Left kidney (tissue), 2 donors: Measurements from ENCODE around the gene SLC39A12. TPM values are rescaled to one million over a fixed set of nuclear protein-coding genes. Genes with fewer than 3 reads are reported as not detected.

Source experiments
- DNase-seq: peaks from one replicate; pipeline ENCODE4 v3.0.0-alpha.2; 2013
- polyA plus RNA-seq: library from polyadenylated mRNA; unstranded; fragments of 120-200 nt; gene quantifications from one replicate; pipeline ENCODE4 v1.2.1, GENCODE V29; 2013; ENCODE audit not compliant: insufficient read length

The SLC39A12 gene
- polyA plus RNA-seq, 1 donor: not detected

DNA sequence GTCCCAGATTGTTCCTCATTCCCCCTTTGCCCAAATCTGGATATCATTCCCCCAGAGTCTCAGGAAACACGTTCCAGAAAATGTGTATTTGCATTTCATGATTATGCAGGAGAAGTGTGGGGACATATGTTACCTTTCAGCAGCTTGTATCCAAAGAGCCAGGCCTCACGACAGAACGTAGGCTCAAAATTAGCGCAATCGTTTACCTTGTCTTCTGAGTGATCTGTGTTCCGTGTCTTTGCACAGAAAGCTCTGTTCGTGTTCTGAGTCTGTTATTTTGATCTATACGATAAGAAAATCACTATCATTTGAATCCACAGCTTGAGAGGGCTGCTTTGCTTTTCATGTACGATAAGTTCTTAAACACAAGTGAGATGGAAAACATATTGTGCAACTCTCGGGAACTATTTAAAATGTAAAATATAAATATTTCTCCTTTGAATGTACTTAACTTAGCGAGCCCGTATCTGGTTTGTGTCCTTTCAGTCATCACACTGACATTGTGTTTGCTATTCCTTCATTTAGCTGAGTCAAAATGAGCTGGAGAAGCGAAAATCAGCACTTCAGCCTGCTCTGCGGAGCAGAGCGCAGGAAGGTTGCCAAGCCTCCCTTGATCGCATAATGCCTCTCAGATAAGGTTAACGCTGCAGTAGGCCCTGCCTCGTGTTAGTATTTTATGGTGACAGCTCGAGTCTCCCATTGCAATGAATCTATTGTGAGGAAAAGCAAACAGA, 108.3 kb downstream of the SLC39A12 start:
- no peak for DNase-seq

GRCh38 chr10:18066947-18067346, 115.2 kb downstream of the SLC39A12 start:
- DNase-seq: no peak

DNA sequence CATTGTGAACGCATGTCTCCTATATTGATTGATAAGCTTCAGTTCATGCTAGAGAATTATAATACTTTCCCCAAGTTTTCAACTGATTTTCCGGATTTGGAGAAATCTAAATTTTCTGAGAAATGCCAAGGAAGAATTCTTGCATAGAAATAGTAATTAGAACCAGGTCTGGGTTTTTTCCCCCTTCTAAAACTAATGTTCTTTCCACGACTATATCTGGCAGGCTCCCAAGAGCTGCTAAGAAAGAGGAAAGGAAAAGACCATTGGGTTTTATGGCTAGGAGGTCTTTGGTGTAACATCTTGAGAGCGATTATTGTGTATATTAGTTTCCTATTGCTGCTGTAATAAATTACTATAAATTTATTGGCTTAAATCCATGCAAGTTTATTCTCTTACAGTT, 116.7 kb downstream of the SLC39A12 start:
- no peak for DNase-seq

- DNase-seq: no peak
Measured at GRCh38 chr10:18071591-18071990, 119.9 kb downstream of the SLC39A12 start.

DNA sequence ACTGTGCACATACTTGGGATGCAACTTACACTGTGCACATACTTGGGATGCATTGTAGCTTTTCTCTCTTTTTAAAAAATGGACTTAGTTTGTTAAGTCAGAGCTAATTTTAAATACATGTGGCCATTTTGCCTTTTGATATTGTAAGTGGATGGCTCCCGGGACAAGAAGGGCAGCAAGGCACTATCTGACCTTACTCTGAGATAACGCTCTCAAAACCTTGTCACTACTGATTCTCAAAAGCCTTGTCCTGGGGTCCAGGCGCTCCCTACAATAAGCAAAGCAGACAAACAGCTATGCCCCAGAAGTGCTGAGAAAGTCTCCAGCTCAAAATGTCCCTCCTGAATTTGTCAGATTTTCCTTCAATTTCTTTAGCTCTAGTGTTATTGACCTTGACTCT, 121.6 kb downstream of the SLC39A12 start:
- no peak for DNase-seq

DNA sequence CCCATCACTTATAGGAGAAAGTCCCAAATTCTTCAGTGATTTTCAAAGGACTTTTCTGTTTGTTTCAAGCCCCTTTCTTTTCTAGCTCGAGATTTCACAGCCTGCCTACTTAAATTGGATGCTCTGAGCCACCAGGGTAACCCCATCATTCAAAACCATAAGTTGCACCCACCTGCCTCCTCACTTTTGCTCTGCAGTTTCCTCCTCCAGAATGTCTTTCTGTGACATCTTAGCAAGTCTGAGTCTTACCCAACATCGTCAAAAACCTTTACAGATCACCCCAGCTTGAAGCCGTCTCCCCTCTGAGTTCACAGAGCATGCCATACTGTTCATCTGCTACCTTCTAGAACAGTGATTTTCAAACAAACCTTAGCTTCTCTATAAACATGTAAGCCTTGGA, 124.2 kb downstream of the SLC39A12 start:
- no peak for DNase-seq

DNA sequence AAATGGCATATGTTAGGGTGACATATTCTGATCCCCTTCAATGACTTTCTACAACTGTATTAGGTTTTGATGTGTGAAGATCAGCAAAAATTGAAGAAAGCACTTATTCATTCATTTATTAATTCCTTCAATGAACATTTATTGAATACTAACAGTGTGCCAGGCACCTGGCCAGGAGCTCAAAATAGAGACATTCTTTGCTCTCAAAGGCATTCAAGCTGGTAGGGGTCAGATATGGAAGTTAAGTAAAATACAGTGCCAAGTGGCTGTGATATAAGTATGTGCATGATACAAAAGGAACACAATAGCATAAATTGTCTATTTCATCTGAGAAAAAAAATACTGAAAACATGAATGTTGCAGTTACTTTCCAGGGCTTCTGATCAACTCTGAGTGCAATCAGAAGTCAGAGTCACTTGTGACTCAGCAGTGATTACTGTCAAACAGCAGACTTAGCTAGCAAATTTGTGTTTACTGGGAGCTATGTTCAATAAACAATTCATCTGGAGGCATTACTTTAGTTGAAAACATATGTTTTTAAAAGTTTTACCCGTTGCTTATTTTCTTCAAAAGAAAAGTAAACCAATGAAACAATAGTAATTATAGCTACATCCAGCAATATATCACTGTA, 128.1 kb downstream of the SLC39A12 start:
- no peak for DNase-seq

DNA sequence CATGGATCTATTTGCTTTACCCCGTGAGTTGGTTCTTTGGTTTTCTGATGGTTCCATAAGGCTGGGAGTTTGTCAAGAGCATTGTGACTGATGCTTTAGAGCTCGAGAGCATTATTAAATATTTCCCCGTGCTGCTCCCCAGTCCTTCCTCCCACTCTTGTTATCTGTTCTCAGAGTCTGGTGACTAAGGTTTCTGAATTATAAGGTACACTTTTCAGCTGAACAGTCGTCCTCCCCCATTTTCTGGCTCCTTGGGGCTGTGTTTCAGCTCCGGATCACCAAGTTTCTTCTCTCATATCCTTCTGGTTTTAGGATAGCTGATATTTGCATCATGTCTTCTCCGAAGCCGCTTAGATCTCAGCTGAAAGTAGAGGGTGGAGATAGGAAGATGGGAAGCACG, 130.7 kb downstream of the SLC39A12 start:
- no peak for DNase-seq

- DNase-seq: no peak
Measured at GRCh38 chr10:18085855-18086254, 134.1 kb downstream of the SLC39A12 start.

- no peak for DNase-seq
Measured at GRCh38 chr10:18086746-18087145, 135.0 kb downstream of the SLC39A12 start.

- no peak for DNase-seq
Measured at GRCh38 chr10:18087355-18087754, 135.6 kb downstream of the SLC39A12 start.

Other genes starting within 250 kb of the SLC39A12 start
- 0.37 TPM for gene TMEM236, start 199.7 kb upstream of the SLC39A12 start, polyA plus RNA-seq
- 9.5 TPM for gene MRC1, start 142.6 kb upstream of the SLC39A12 start, polyA plus RNA-seq
- gene CACNB2, start 188.5 kb downstream of the SLC39A12 start, polyA plus RNA-seq: 5.8 TPM